ENCODE results near the gene GABRB1.

Gene GABRB1

GRCh38 chr4:47194036-47194737 is 162.8 kb downstream of the GABRB1 start:
- peaks cover 0 to under 1% (median 0%) of the 10 kb centered on the region in 4 donors for H3K4me1 ChIP-seq
- H3K27ac ChIP-seq = no peak overlapping the region
- DNase-seq = no peak
- no peaks in the 10 kb centered on the region for H3K36me3 ChIP-seq
- no peak overlapping the region for H3K4me3 ChIP-seq
- no peaks in the 10 kb centered on the region for H3K27me3 ChIP-seq
- intact Hi-C loops (cut with DNase I; ENCODE audit: low total_unique reads) = no loop called here
- TF ChIP-seq, protein P1, sequence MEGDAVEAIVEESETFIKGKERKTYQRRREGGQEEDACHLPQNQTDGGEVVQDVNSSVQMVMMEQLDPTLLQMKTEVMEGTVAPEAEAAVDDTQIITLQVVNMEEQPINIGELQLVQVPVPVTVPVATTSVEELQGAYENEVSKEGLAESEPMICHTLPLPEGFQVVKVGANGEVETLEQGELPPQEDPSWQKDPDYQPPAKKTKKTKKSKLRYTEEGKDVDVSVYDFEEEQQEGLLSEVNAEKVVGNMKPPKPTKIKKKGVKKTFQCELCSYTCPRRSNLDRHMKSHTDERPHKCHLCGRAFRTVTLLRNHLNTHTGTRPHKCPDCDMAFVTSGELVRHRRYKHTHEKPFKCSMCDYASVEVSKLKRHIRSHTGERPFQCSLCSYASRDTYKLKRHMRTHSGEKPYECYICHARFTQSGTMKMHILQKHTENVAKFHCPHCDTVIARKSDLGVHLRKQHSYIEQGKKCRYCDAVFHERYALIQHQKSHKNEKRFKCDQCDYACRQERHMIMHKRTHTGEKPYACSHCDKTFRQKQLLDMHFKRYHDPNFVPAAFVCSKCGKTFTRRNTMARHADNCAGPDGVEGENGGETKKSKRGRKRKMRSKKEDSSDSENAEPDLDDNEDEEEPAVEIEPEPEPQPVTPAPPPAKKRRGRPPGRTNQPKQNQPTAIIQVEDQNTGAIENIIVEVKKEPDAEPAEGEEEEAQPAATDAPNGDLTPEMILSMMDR (IDR thresholded peaks at IDR 0.05) = no peak
- H3K9me3 ChIP-seq = no peaks in the 10 kb centered on the region

DNA sequence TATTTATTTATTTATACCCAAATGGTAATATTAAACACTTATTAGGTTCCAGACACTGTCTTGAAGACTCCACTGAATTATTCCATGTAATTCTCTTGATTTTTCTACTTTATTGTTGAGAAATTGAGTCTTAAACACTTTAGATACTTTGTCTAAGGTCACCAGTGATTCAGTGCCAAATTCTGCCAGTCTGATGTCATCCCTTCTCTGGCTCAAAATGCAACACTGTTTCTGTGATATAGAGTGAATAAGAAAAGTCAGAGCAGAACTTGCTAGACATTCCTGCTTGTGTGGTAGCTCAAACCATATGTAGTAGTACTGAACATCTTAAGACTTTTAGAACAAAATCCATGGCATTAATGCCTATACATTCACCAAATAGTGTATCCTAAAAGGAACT is 164.3 kb downstream of the GABRB1 start:
- Histone ChIP-seq H3K36me3 (no peaks in the 10 kb centered on the region), H3K27me3 (no peaks in the 10 kb centered on the region), H3K4me1 (no peaks in the 10 kb centered on the region), H3K27ac (no peak overlapping the region), H3K9me3 (no peaks in the 10 kb centered on the region), H3K4me3 (no peak overlapping the region)
- intact Hi-C loops (cut with DNase I; ENCODE audit: low total_unique reads) = no loop called here
- DNase-seq = no peak
- TF ChIP-seq, protein P1 (IDR thresholded peaks at IDR 0.05) = no peak

DNA sequence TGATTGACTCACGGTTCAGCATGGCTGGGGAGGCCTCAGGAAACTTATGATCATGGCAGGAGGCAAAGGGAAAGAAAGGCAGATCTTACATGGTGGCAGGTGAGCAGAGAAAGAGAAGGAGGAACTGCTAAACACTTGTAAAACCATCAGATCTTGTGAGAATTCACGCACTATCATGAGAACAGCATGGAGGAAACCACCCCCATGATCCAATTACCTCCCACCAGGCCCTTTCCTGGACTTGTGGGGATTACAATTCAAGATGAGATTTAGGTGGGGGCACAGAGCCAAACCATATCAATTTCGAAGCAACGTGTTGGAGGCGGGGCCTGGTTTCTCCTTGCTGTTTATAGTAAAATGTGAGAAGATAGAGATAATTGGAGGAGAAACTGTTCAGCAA is 167.4 kb downstream of the GABRB1 start:
- Histone ChIP-seq H3K36me3 (no peaks in the 10 kb centered on the region), H3K4me1 (no peaks in the 10 kb centered on the region), H3K27ac (no peak overlapping the region), H3K4me3 (no peak overlapping the region), H3K27me3 (no peaks in the 10 kb centered on the region), H3K9me3 (no peaks in the 10 kb centered on the region)
- DNase-seq = no peak
- intact Hi-C loops (cut with DNase I; ENCODE audit: low total_unique reads) = no loop called here
- TF ChIP-seq, protein P1 (IDR thresholded peaks at IDR 0.05) = no peak

DNA sequence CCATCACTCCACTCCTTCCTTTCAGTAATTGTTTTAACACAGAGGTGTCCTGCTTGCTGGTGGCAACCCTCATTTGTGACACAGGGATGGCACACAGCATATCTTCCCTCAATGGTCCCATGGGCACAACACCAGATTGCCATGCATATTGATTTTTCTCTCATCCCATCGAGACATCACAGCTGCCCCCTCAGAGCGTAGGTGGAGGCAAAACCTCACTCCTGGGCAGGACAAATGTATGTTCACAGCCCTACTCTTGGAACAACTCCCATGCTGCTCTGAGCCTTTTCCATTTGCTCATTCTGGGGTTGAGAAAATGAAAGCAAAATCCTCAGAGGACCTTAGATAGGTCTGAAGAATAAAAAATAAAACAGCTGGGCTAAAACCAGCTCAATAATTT is 172.2 kb downstream of the GABRB1 start:
- TF ChIP-seq, protein P1 (IDR thresholded peaks at IDR 0.05) = no peak
- H3K36me3 ChIP-seq = no peaks in the 10 kb centered on the region
- H3K4me3 ChIP-seq = no peak overlapping the region
- DNase-seq = no peak
- no peaks in the 10 kb centered on the region for H3K27me3 ChIP-seq
- H3K27ac ChIP-seq = no peak overlapping the region
- intact Hi-C loops (cut with DNase I; ENCODE audit: low total_unique reads) = no loop called here
- peaks cover 0 to 8% (median 0%) of the 10 kb centered on the region in 4 donors for H3K4me1 ChIP-seq
- H3K9me3 ChIP-seq = no peaks in the 10 kb centered on the region

DNA sequence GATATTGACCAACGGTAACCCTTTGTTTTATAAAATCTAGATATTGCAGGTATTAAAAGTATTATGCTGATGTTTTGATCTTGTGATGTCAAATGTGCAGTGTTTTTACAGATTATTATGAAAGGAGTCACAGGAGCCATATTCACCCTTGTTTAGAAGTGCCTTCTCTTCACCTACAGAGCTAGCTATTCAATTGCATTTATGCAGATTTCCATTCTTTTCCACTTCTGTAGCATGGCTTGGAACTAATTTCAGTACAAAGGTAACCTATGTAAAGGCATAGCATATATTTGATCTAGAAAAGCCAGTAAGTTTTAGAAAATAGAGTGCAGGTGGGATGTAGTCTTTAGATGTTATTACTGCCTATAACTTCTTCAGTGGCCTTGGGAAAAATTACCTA is 176.2 kb downstream of the GABRB1 start:
- Histone ChIP-seq H3K27me3 (no peaks in the 10 kb centered on the region), H3K4me3 (no peak overlapping the region), H3K9me3 (no peaks in the 10 kb centered on the region), H3K27ac (no peak overlapping the region), H3K4me1 (peaks cover 0 to 8% (median 2%) of the 10 kb centered on the region in 4 donors), H3K36me3 (no peaks in the 10 kb centered on the region)
- TF ChIP-seq, protein P1 (IDR thresholded peaks at IDR 0.05) = no peak
- intact Hi-C loops (cut with DNase I; ENCODE audit: low total_unique reads) = no loop called here
- DNase-seq = no peak

Data from tibial artery (tissue), 4 donors.